Esophagus (tissue), 2 donors: ENCODE results near the gene PHYH. TPM values are rescaled to one million over a fixed set of nuclear protein-coding genes. Genes with fewer than 3 reads are reported as not detected.
"Not testable (repeated sequence)": the region's sequence is repeated elsewhere in the genome, so short reads cannot be mapped to it uniquely, and the experiment has no call there.

Experiments
- H3K27ac ChIP-seq, 2 donors: one replicate each; pipeline ENCODE4 v1.5.1; 2013; ENCODE audit warnings: low read depth in 2 of 2, mild to moderate bottlenecking in 2 of 2, inconsistent platforms in 1 of 2, low read length in 1 of 2, moderate library complexity in 1 of 2
- H3K27me3 ChIP-seq, 2 donors: one replicate each; pipeline ENCODE4 v1.6.1; 2013; ENCODE audit warnings: low read length in 2 of 2, control low read depth in 1 of 2, mild to moderate bottlenecking in 1 of 2; ENCODE audit not compliant: insufficient read depth in 2 of 2, control insufficient read depth in 1 of 2
- H3K36me3 ChIP-seq, 2 donors: one replicate each; pipeline ENCODE4 v1.6.1; 2013; ENCODE audit warnings: low read length in 1 of 2; ENCODE audit not compliant: control insufficient read depth in 2 of 2, insufficient read depth in 2 of 2
- H3K4me1 ChIP-seq, 2 donors: one replicate each; pipeline ENCODE4 v1.6.1; 2013; ENCODE audit warnings: low read length in 1 of 2; ENCODE audit not compliant: control insufficient read depth in 2 of 2, insufficient read depth in 2 of 2
- H3K4me3 ChIP-seq, 2 donors: one replicate each; pipeline ENCODE4 v1.5.1; 2013; ENCODE audit warnings: low read length in 2 of 2, mild to moderate bottlenecking in 2 of 2, low read depth in 1 of 2, moderate library complexity in 1 of 2
- H3K9me3 ChIP-seq, 2 donors: one replicate each; pipeline ENCODE4 v1.6.1; 2013; ENCODE audit warnings: mild to moderate bottlenecking in 2 of 2, low read depth in 1 of 2, low read length in 1 of 2, moderate library complexity in 1 of 2; ENCODE audit not compliant: control insufficient read depth in 2 of 2, insufficient read depth in 1 of 2
- WGBS, 2 donors: extraction: QIAGEN DNeasy Blood & Tissue Kit; methylation state at CpG; one replicate each; pipeline ENCODE4 v1.1.7; 2013; 5-methylcytosine and 5-hydroxymethylcytosine counted together
- polyA plus RNA-seq, 2 donors: library from polyadenylated mRNA; stranded (reverse); fragments of 200-250 nt; gene quantifications; one replicate each; pipeline ENCODE4 v1.2.3, GENCODE V29; 2013
- donor health status: healthy with polysubstance abuse.
- donor health status: Bipolar disorder and iron deficiency.

The PHYH gene
- polyA plus RNA-seq, 2 donors = 5.7 to 7.4 TPM

- Histone ChIP-seq H3K27me3 (no peaks in the 10 kb centered on the region), H3K4me3 (no peak overlapping the region), H3K36me3 (no peaks in the 10 kb centered on the region), H3K9me3 (no peaks in the 10 kb centered on the region), H3K27ac (no peak overlapping the region), H3K4me1 (no peaks in the 10 kb centered on the region)
- 71 to 78% methylated on average over 5 of the region's 5 CpGs for WGBS, 2 donors
Observed at GRCh38 chr10:13257621-13258140, 42.2 kb downstream of the PHYH start.

GRCh38 chr10:13256627-13257026 lies 43.2 kb downstream of the PHYH start:
- H3K36me3 ChIP-seq = no peaks in the 10 kb centered on the region
- no peak overlapping the region for H3K27ac ChIP-seq
- no peaks in the 10 kb centered on the region for H3K4me1 ChIP-seq
- no peaks in the 10 kb centered on the region for H3K27me3 ChIP-seq
- H3K4me3 ChIP-seq = no peak overlapping the region
- WGBS, 2 donors = 78 to 88% methylated on average over 2 of the region's 2 CpGs
- H3K9me3 ChIP-seq = no peaks in the 10 kb centered on the region

GRCh38 chr10:13253726-13254125 lies 46.1 kb downstream of the PHYH start:
- no peaks in the 10 kb centered on the region for H3K27me3 ChIP-seq
- H3K4me1 ChIP-seq = no peaks in the 10 kb centered on the region
- no peaks in the 10 kb centered on the region for H3K9me3 ChIP-seq
- no peak overlapping the region for H3K4me3 ChIP-seq
- 84 to 91% methylated on average over 4 of the region's 4 CpGs for WGBS, 2 donors
- no peaks in the 10 kb centered on the region for H3K36me3 ChIP-seq
- H3K27ac ChIP-seq = no peak overlapping the region

- Histone ChIP-seq H3K36me3 (no peaks in the 10 kb centered on the region), H3K4me1 (no peaks in the 10 kb centered on the region), H3K9me3 (peaks cover 0 to 2% of the 10 kb centered on the region in 2 donors), H3K27ac (no peak overlapping the region), H3K27me3 (no peaks in the 10 kb centered on the region), H3K4me3 (no peak overlapping the region)
- 93 to 94% methylated on average over 4 of the region's 4 CpGs for WGBS, 2 donors
Observed at GRCh38 chr10:13247784-13248183, 52.1 kb downstream of the PHYH start.

GRCh38 chr10:13247246-13247645 lies 52.6 kb downstream of the PHYH start:
- no peaks in the 10 kb centered on the region for H3K4me1 ChIP-seq
- no peak overlapping the region for H3K4me3 ChIP-seq
- 81 to 83% methylated on average over 9 of the region's 9 CpGs for WGBS, 2 donors

GRCh38 chr10:13242260-13242659 lies 57.6 kb downstream of the PHYH start:
- H3K27me3 ChIP-seq, H3K36me3 ChIP-seq, H3K4me1 ChIP-seq, H3K4me3 ChIP-seq, H3K27ac ChIP-seq, H3K9me3 ChIP-seq: not testable (repeated sequence)
- WGBS, 2 donors = 94% methylated on average over 5 of the region's 5 CpGs

More at GRCh38 chr10:13247246-13247645, 52.6 kb downstream of the PHYH start:
- Histone ChIP-seq H3K27me3 (no peaks in the 10 kb centered on the region), H3K36me3 (no peaks in the 10 kb centered on the region), H3K27ac (no peak overlapping the region), H3K9me3 (peaks cover 0 to 2% of the 10 kb centered on the region in 2 donors)

- Histone ChIP-seq H3K4me1 (no peaks in the 10 kb centered on the region), H3K36me3 (no peaks in the 10 kb centered on the region), H3K27me3 (no peaks in the 10 kb centered on the region), H3K27ac (no peak overlapping the region), H3K4me3 (no peak overlapping the region), H3K9me3 (no peaks in the 10 kb centered on the region)
- WGBS, 2 donors = 89 to 91% methylated on average over 3 of the region's 3 CpGs
Observed at GRCh38 chr10:13241613-13242012, 58.3 kb downstream of the PHYH start.

GRCh38 chr10:13239923-13240322 lies 59.9 kb downstream of the PHYH start:
- H3K4me3 ChIP-seq = no peak overlapping the region
- H3K4me1 ChIP-seq = no peaks in the 10 kb centered on the region
- H3K9me3 ChIP-seq = no peaks in the 10 kb centered on the region
- H3K27ac ChIP-seq = no peak overlapping the region
- 93% methylated on average over 7 of the region's 7 CpGs for WGBS, 2 donors
- no peaks in the 10 kb centered on the region for H3K27me3 ChIP-seq
- H3K36me3 ChIP-seq = no peaks in the 10 kb centered on the region

- H3K36me3 ChIP-seq = no peaks in the 10 kb centered on the region
- 76 to 77% methylated on average over 16 of the region's 16 CpGs for WGBS, 2 donors
- H3K27ac ChIP-seq = no peak overlapping the region
- H3K27me3 ChIP-seq = no peaks in the 10 kb centered on the region
- no peaks in the 10 kb centered on the region for H3K4me1 ChIP-seq
- no peak overlapping the region for H3K4me3 ChIP-seq
- H3K9me3 ChIP-seq = no peaks in the 10 kb centered on the region
Observed at GRCh38 chr10:13238271-13239077, 61.4 kb downstream of the PHYH start.

GRCh38 chr10:13236638-13237037 lies 63.2 kb downstream of the PHYH start:
- no peak overlapping the region for H3K27ac ChIP-seq
- 75% methylated on average over 8 of the region's 8 CpGs for WGBS, 2 donors

More at GRCh38 chr10:13236638-13237037, 63.2 kb downstream of the PHYH start:
- H3K9me3 ChIP-seq = no peaks in the 10 kb centered on the region
- no peaks in the 10 kb centered on the region for H3K27me3 ChIP-seq
- no peaks in the 10 kb centered on the region for H3K4me1 ChIP-seq
- no peaks in the 10 kb centered on the region for H3K36me3 ChIP-seq
- no peak overlapping the region for H3K4me3 ChIP-seq
